Measurements from ENCODE around the gene FAM180B.

GRCh38 chr11:47620836-47621378 is 34.4 kb downstream of the FAM180B start:
- no peak for TF ChIP-seq GATA2 (IDR thresholded peaks at IDR 0.05; ENCODE audit: low read depth, low read length)
- no peak for TF ChIP-seq GATA3 (IDR thresholded peaks at IDR 0.05; ENCODE audit: low read depth, low read length)
